Common myeloid progenitor, CD34-positive (primary cell): ENCODE measurements around the gene PELI3.
A peak's percentile ranks its signal among the peaks of the same experiment; 100 is the strongest.
"Not testable (repeated sequence)": the region's sequence is repeated elsewhere in the genome, so short reads cannot be mapped to it uniquely, and the experiment has no call there.

ENCODE experiments used
- CTCF ChIA-PET: fragments of 350-600 bp; sonication (Branson Sonifier 250); formaldehyde crosslinking; loops from one replicate; lab custom pipeline; 2021; ENCODE audit warnings: antibody characterized with exemption; lab: Charles Lee
- POLR2A ChIA-PET: fragments of 350-600 bp; sonication (Branson Sonifier 250); formaldehyde crosslinking; loops from one replicate; lab custom pipeline; 2021; ENCODE audit warnings: antibody characterized with exemption; lab: Charles Lee
- DNase-seq, 3 donors: peaks; one replicate each; pipeline versions ENCODE4 v3.0.0 to v3.0.0-alpha.2; 2013
- H3K27ac ChIP-seq, 2 experiments: 1 replicate in 1 of 2; 2 replicates in 1 of 2; pipeline ENCODE4 v1.7.0; 2013; ENCODE audit warnings: inconsistent platforms in 2 of 2, low read length in 2 of 2, mild to moderate bottlenecking in 2 of 2, low read depth in 1 of 2, moderate library complexity in 1 of 2; ENCODE audit not compliant: severe bottlenecking in 2 of 2, insufficient read depth in 1 of 2, poor library complexity in 1 of 2
- H3K27me3 ChIP-seq, 5 experiments: replicated peaks in 2 of 5; 1 replicate in 3 of 5; 2 replicates in 2 of 5; pipeline versions ENCODE4 v1.6.1 to v1.7.0; 2013; ENCODE audit warnings: low read length in 4 of 5, mild to moderate bottlenecking in 2 of 5, moderate library complexity in 2 of 5, inconsistent platforms in 1 of 5; ENCODE audit not compliant: insufficient read depth in 5 of 5, control insufficient read depth in 4 of 5
- H3K36me3 ChIP-seq, 4 experiments: 1 replicate in 2 of 4; 2 replicates in 2 of 4; pipeline versions ENCODE4 v1.6.1 to v1.7.0; 2013; ENCODE audit warnings: low read length in 3 of 4, control low read depth in 1 of 4, mild to moderate bottlenecking in 1 of 4; ENCODE audit not compliant: control insufficient read depth in 4 of 4, insufficient read depth in 4 of 4
- H3K4me1 ChIP-seq, 4 experiments: 1 replicate in 3 of 4; 2 replicates in 1 of 4; pipeline versions ENCODE4 v1.6.1 to v1.7.1; 2013; ENCODE audit warnings: low read length in 3 of 4, mild to moderate bottlenecking in 3 of 4, control low read depth in 1 of 4, inconsistent platforms in 1 of 4, moderate library complexity in 1 of 4; ENCODE audit not compliant: control insufficient read depth in 4 of 4, insufficient read depth in 4 of 4; ENCODE audit errors: control extremely low read depth in 1 of 4
- H3K4me3 ChIP-seq, 7 experiments: 1 replicate in 4 of 7; 2 replicates in 3 of 7; pipeline versions ENCODE4 v1.5.1 to v1.7.0; 2013; ENCODE audit warnings: mild to moderate bottlenecking in 7 of 7, low read length in 6 of 7, moderate library complexity in 6 of 7, inconsistent platforms in 2 of 7, low read depth in 2 of 7, control low read depth in 1 of 7; ENCODE audit not compliant: insufficient read depth in 4 of 7, control insufficient read depth in 1 of 7; ENCODE audit errors: extremely low read depth in 1 of 7
- H3K9me3 ChIP-seq, 5 experiments: 1 replicate in 4 of 5; 2 replicates in 1 of 5; pipeline versions ENCODE4 v1.6.1 to v1.7.1; 2013; ENCODE audit warnings: low read length in 4 of 5, mild to moderate bottlenecking in 2 of 5, inconsistent platforms in 1 of 5, low read depth in 1 of 5, moderate library complexity in 1 of 5; ENCODE audit not compliant: control insufficient read depth in 4 of 5, insufficient read depth in 2 of 5; ENCODE audit errors: control extremely low read depth in 1 of 5
- WGBS: methylation state at CpG from one replicate; pipeline ENCODE4 v1.1.5; 2013; ENCODE audit not compliant: insufficient coverage; 5-methylcytosine and 5-hydroxymethylcytosine counted together

Gene PELI3

DNA sequence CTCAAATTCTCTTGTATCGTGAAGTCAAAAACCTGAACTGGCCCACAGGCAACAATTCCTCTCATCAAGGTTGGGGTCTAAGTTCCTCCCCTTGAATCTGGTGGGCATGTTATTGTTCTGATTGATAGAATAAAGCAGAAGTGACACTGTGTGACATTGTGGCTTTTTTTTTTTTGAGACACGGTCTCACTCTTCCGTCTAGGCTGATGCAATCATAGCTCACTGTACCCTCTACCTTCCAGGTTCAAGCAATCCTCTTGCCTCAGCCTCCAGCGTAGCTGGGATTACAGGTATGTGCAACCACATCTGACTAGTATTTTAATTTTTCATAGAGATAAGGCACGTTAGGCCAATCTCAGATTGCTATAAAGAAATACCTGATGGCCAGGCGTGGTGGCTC, 8.9 kb upstream of the PELI3 start:
- CTCF ChIA-PET = interaction anchor here (1.5 kb wide), 1 partner anchor 28 kb away, joined by 3 read pairs; no protein-coding TSS in a partner anchor

DNA sequence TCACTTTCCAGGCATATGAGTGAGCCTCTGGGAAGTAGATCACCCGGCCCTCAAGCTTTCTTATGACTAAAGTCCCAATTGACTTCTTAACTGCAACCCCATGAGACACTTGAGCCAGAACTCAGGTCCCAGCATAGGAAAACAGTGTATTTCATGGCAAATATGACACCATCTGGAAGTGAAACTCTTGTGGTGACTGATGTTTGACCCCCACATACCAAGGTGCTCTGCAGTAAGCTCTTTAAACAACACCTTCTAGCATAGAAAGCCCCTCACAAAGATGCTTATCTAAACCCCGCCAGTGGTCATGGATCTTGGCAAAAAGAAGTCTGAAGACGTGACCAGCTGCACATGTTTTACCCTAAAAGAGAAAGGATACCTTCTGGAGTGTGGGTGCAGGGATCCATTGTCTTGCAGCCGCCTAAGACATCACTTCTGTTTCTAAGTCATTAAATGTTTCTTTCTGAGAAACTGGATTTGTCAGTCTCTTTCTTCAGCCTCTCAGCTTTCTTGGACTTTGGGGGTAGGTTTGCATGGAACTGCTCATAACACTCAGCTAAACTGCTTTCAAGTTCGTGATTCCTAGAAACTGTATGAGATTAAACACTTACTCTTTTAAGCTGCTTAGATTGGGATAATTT, 7.4 kb upstream of the PELI3 start:
- no peak for DNase-seq
- Histone ChIP-seq H3K9me3 (peaks cover 0 to 4% (median 0%) of the 10 kb centered on the region in 5 experiments), H3K4me3 (no peak overlapping the region), H3K36me3 (no peaks in the 10 kb centered on the region), H3K4me1 (no peaks in the 10 kb centered on the region), H3K27me3 (peaks cover 0 to 4% (median 0%) of the 10 kb centered on the region in 5 experiments), H3K27ac (no peak overlapping the region)
- 94% methylated on average over 5 of the region's 5 CpGs for WGBS
- ChIA-PET POLR2A (no interaction called here), CTCF (no interaction called here)

More for the DNA sequence above, 8.9 kb upstream of the PELI3 start:
- peak in 2 of 3 donors; percentile 40 to 53 for DNase-seq
- Histone ChIP-seq H3K4me1 (no peaks in the 10 kb centered on the region), H3K9me3 (peaks cover 0 to 2% (median 0%) of the 10 kb centered on the region in 5 experiments), H3K36me3 (no peaks in the 10 kb centered on the region), H3K4me3 (no peak overlapping the region), H3K27me3 (peaks cover 0 to 6% (median 2%) of the 10 kb centered on the region in 5 experiments), H3K27ac (no peak overlapping the region)
- POLR2A ChIA-PET = no interaction called here
- WGBS = 70% methylated on average over 2 of the region's 6 CpGs

DNA sequence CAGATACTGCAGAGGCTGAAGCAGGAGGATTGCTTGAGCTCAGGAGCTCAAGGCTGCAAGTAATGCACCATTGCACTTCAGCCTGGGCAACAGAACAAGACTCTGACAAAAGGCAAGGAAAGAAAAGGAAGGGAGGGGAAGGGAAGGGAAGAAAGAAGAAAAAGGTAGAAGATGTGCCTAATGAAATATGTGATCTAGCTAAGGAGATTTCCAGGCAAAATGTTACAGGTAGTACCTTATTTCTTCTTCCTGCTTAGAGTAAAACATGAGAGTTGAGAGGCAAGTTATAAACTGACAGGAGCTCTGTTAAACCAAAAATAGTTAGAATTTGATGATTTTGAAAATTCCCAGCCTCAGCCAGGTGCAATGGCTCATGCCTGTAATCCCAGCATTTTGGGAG, 4.7 kb upstream of the PELI3 start:
- Histone ChIP-seq H3K4me3 (no peak overlapping the region), H3K9me3 (peaks cover 0 to 4% (median 0%) of the 10 kb centered on the region in 5 experiments), H3K27me3 (peaks cover 0 to 2% (median 0%) of the 10 kb centered on the region in 5 experiments), H3K36me3 (no peaks in the 10 kb centered on the region), H3K4me1 (peaks cover 0 to 13% (median 7%) of the 10 kb centered on the region in 4 experiments), H3K27ac (no peak overlapping the region)
- POLR2A ChIA-PET = no interaction called here
- CTCF ChIA-PET = interaction anchor here (1.0 to 1.6 kb wide), 4 partner anchors 22 to 73 kb away, joined by 3 to 7 read pairs (median 3); partner anchors contain the start of gene MRPL11
- DNase-seq = no peak

DNA sequence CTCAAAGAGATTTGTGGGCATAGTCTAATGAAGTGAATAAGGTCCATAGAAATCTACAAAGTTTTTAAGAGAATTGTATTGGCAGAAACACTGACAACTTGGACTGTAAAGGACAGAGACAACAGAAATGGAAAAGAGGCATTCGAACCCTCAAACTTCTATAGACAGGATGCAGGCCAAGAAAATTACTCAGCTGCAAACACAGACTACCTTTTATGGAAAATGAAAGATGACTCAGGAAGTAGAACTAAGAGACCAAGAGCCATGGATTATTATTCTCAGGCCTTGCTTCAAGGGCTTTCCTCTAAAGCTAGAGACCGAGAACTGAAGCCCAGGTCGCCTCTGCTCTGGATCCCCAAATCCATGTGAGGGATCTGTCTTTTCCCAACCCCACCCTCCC, 3.8 kb upstream of the PELI3 start:
- 98% methylated on average over 3 of the region's 3 CpGs for WGBS
- Histone ChIP-seq H3K4me1 (peaks cover 0 to 22% (median 16%) of the 10 kb centered on the region in 4 experiments), H3K27ac (no peak overlapping the region), H3K27me3 (peaks cover 0 to 2% (median 0%) of the 10 kb centered on the region in 5 experiments), H3K36me3 (no peaks in the 10 kb centered on the region), H3K9me3 (peaks cover 0 to 4% (median 0%) of the 10 kb centered on the region in 5 experiments), H3K4me3 (no peak overlapping the region)
- ChIA-PET POLR2A (no interaction called here), CTCF (interaction anchor here (1.2 kb wide), 1 partner anchor 23 kb away, joined by 3 read pairs; no protein-coding TSS in a partner anchor)
- no peak for DNase-seq

DNA sequence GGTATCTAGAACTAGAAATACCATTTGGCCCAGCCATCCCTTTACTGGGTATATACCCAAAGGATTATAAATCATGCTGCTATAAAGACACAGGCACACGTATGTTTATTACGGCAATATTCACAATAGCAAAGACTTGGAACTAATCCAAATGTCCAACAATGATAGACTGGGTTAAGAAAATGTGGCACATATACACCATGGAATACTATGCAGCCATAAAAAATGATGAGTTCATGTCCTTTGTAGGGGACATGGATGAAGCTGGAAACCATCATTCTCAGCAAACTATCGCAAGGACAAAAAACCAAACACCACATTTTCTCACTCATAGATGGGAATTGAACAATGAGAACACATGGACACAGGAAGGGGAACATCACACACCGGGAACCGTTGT, 2.6 kb upstream of the PELI3 start:
- H3K4me1 ChIP-seq = peaks cover 0 to 26% (median 22%) of the 10 kb centered on the region in 4 experiments
- CTCF ChIA-PET = interaction anchor here (1.5 kb wide), 1 partner anchor 8 kb away, joined by 5 read pairs; no protein-coding TSS in a partner anchor
- DNase-seq, POLR2A ChIA-PET, H3K9me3 ChIP-seq, H3K36me3 ChIP-seq, H3K4me3 ChIP-seq, H3K27ac ChIP-seq, H3K27me3 ChIP-seq: not testable (repeated sequence)
- WGBS = no CpG with 5 or more reads among the region's 5 CpGs

DNA sequence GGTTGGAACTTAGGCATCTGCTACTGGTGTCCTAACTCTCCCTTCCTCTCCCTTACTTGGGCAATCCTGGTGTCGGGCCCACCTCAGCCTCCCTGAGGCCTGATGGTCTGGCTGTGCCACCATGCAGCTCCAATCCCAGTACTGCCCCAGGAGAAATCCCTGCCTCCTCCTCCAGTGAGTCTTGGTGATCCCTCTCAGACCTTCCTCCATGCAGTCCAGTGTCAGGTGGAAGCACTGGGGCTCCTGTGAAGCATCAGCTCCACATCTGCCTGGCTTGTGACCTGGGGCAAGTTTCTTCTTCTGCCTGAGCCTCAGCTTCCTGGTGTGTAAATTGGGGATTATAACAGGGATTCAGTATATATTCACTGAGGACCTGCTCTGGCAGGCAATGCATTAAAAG, 1.8 kb upstream of the PELI3 start:
- DNase-seq = no peak
- Histone ChIP-seq H3K27me3 (peaks cover 0 to 2% (median 0%) of the 10 kb centered on the region in 5 experiments), H3K27ac (no peak overlapping the region), H3K9me3 (peaks cover 0 to 4% (median 0%) of the 10 kb centered on the region in 5 experiments), H3K36me3 (no peaks in the 10 kb centered on the region), H3K4me1 (peaks cover 0 to 26% (median 22%) of the 10 kb centered on the region in 4 experiments), H3K4me3 (no peak overlapping the region)
- ChIA-PET CTCF (interaction anchor here (0.6 to 1.5 kb wide), 2 partner anchors 9 to 86 kb away, joined by 3 to 5 read pairs; no protein-coding TSS in a partner anchor), POLR2A (interaction anchor here (0.7 kb wide), 1 partner anchor 139 kb away, joined by 3 read pairs; no protein-coding TSS in a partner anchor)
- 100% methylated on average over 1 of the region's 1 CpG for WGBS
